Activated CD4-positive, CD25-positive, alpha-beta regulatory T cell treated with anti-CD3 and anti-CD28 coated beads, Interleukin-2, amount 50 U/mL, for 16 hours (primary cell): ENCODE measurements around the gene MBOAT1.
"Not testable (repeated sequence)": the region's sequence is repeated elsewhere in the genome, so short reads cannot be mapped to it uniquely, and the experiment has no call there.

ENCODE experiments used
- DNase-seq: peaks from one replicate; pipeline ENCODE4 v3.0.0-alpha.2; 2020; ENCODE audit warnings: low read depth, low spot score

MBOAT1 gene

DNA sequence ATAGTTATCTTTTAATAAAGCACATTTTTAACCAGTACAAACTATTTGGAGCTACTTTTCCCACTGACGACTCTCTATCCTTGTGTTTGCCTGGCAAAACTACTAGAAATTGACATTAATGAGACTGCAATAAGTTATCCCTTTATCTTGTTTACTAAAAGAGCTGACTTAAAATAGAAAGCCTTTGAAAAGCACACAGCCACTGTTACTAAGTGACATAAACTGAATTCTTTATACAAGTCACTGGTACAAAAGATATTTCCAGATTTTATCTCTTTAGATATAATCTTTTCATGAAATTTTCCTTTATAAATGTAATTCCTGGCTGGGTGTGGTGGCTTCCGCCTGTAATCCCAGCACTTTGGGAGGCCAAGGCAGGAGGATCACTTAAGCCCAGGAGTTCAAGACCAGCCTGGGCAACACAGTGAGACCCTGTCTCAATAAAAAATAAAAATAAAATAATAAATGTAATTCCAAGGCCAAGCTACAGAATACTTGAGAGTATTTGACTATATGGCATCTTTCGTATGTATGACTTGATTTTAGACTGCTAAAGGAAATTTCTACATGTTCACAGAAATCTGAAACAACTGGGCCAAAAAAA, 9.5 kb downstream of the MBOAT1 start:
- DNase-seq, result no peak

DNA sequence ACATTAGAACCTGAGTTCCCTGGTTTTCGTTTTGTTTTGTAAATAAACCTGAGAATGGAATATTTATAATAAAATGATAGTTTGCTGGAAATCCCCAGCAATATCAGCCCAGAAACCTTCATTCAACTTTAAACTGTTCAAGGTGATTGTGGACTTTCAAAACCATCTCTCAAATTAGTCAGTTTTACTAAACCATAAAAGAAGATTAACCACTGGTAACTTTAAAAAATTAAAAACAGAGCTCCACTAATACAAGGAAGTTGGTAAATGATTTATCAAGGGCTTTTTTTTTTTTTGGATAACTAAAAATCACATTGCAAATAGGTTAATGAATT, 10.0 kb downstream of the MBOAT1 start:
- DNase-seq, result no peak

DNA sequence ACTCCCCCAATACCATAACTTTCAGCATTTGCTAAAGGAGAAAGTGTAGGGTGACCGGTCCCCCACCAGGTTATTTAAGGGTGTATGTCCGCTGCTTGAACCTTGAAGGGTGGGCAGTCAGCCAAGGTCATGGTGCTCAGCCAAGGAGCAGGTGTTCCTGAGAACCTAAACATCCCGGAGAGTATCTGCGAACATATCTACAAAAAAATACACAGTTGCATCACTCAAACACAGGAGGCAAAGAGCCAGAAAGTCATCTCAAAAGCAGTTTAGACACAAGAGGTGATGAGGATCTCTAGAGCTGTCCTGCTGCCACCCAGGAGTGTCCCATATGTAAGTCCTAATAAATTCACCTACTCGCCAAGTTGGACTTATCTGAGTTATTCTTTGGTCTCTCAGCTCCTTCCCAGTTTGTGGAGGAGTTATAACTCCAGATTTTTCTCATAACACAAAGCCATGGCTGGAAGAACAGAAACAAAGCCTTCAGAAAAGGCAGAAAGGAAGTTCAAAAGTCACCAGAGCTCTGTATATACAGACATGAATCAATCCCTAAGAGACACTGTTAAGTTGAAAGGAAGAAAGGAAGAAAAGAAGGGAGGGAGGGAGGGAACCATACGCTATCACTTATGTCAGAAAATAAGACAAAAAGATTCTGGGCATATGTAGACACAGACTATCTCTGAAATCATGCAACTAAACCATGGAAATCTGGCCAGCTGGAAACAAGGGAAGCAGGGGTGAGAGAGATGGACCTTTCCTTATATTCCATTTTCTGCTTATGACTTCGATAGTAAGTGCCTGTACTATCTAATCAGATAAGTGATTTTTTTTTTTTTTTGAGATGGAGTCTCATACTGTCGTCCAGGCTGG, 11.3 kb downstream of the MBOAT1 start:
- DNase-seq, result no peak

DNA sequence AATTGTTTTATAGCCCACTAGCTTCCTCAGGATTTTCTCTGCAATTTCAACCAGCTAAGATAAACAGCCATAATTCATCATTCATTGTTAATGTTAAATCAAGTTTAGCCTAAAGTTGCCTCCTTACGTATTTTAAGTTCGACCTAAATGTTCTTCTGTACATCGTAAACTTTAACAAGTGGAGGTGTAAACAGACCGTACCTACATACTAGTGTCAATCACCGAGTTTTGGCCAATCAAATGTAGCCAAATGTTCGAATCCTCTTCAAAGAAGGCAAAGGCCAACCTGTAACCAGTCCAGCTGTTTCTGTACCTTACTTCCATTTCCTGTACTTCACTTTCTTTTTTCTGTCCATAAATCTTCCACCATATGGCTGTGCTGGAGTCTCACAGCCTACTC, 13.5 kb downstream of the MBOAT1 start:
- no peak for DNase-seq

DNA sequence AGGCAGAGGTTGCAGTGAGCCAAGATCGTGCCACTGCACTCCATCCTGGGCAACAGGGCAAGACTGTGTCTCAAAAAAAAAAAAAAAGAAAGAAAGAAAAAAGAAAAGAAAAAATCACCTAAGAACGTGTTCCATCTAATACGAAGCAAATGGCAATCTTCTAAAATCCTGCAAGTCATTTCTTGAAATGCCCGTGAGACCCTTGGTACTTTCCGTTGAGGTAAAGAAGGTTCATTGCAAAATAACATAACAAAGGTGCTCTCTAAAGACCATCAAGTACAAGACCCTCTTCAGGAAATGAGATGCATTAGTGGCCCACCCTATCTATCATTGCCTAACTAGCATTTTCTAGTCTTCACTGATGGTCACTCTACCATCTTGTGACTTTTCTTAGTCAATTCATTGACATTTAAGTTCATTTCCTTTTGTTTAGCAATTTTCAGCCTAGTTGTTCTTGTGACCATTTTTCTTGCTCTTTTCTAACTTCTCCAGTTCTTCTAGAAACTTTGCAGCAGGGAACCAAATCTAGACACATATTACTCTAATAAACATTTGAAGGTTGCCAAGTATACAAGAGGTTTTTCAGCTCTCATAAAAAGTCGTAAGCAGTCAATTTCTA, 14.0 kb downstream of the MBOAT1 start:
- no peak for DNase-seq

DNA sequence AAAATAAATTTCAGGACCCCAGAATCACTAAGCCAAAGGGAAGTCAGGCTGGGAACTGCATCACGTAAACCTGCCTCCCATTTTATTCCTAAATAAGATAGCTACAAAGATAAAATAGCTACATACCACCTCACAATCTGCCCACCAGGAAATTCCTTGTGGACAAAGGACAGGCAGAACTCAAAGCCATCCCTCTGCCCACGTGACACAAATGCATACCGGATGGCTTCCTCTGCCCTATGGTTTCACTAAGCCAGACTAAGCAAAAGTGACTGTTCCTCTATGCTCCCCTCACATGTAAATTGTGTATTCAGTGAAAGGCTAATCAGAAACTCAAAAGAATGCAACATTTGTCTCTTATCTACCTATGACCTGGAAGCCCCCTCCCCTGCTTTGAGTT, 15.0 kb downstream of the MBOAT1 start:
- DNase-seq, result no peak

DNA sequence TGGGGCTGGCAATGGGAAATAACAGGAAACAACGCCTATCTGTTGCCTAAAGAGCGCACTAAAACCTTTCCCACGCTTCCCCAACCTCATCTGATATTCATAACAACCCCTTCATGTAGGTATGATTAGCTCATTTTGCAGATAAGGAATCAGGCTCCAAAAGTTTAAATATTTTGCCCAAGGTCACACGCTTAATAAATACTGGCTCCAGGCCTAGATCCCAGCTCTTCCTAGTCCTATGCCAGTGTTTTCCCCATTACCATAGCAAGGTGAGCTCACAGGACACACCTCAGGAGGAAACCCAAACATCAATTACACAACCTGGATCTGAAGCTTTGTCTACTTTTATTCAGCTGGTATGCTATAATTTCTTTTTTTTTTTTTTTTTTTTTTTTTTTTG, 19.6 kb downstream of the MBOAT1 start:
- no peak for DNase-seq

DNA sequence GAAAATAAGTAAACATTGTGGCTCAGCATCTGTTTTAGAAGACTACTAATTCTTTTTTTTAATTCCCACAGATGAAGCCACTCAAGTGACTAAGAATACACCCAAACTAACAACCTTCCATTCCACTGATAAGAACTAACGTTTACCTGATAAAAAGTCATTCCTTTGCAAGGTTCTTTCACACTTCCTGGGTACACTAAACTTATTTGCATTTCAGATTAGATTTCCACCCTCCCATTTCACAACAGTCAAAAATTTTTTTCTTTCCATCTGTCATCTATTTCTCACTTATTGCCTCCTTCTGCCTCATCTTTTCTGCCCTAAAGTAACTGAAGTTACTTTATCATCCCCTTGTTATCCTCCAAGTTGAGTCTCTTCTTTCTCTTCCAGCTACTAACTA, 20.3 kb downstream of the MBOAT1 start:
- no peak for DNase-seq

DNA sequence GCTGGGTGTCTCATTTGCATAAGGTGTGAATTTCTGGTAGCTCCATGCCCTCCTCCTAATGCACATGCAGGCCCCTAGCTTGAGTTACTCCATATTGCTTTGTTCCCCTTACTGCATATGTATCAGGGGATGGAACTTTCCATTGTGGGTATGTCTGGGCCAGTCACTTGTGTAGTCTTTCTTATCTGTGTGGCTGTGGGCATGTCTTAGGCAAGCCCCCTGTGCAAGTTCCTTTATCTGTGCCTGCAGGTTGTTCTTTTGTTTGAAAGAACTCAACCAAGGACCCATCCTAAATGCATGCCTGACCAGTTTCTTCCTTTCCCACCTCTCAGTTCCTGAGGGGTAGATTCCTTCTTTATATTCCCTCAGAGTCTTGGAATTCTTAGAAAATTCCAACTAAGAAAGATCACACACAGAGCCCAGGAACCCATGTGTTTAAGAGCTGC, 23.6 kb downstream of the MBOAT1 start:
- no peak for DNase-seq

DNA sequence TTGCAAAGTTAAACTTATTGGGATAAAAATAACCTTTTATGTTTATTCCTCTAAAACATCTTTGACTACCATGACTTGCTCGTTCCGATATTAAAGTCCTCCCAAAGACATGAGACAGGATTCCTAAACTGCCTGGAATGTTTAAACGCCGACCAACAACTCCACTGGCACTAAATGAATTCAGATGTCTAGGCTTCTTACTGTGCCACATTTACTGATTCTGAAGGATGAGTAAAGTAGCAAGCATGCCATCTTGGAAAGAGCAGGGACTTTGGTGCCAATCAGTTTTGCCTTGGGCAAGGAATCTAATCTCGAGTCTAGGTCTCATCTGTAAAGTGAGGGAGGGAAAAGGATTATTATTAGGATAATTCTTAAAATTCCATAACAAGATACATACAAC, 25.3 kb downstream of the MBOAT1 start:
- no peak for DNase-seq

DNA sequence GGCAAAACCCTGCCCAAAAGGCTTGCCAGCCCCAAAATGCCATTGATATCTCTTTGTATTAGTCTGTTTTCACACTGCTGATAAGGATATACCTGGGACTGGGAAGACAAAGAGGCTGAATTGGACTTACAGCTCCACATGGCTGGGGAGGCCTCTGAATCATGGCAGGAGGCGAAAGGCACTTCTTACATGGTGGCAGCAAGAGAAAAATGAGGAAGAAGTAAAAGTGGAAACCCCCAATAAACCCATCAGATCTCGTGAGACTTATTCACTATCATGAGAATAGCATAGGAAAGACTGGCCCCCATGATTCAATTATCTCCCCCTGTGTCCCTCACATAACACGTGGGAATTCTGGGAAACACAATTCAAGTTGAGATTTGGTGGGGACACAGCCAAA, 28.6 kb downstream of the MBOAT1 start:
- DNase-seq, result no peak

DNA sequence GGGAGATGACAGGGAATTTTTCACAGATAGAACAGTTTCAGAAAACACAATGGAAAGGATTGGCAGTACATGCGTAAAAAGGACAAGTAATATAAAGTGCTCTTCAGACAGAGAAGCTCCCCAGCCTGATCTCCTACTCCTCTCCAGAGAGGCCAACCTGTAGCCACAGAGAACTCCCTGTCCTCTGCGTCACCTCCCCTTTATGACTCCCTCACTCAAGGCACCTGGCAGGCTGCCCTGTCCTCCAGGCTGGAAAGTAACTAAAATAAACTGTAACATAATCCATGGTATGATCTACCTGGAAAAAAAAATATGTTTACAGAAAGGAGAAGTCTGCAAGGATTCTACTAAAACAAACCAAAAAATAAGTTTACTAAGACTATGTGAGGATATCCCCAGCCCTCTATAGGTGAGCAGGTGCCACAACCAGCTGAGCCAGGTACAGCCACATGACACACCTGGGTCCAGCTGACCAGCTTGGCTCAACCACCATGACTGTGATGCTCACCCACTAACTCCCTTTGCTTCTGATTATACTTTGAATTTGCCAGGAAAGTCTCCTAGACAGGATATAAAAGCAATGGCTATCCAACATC, 29.2 kb downstream of the MBOAT1 start:
- DNase-seq, result no peak

DNA sequence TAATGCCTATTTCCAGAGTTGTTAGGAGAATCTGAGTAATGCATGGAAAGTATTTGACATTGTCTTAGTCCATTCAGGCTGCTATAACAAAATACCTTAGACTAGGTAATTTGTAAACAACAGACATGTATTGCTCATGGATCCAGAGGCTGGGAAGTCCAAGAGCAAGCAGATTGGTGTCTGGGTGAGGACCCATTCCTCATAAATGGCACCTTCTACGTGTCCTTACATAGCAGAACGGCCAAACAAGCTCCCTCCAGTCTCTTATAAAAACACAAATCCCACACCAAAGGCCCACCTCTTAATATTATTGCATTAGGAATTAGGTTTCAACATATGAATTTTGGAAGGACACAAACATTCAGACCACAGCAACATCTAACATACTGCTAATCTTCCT, 30.2 kb downstream of the MBOAT1 start:
- no peak for DNase-seq

DNA sequence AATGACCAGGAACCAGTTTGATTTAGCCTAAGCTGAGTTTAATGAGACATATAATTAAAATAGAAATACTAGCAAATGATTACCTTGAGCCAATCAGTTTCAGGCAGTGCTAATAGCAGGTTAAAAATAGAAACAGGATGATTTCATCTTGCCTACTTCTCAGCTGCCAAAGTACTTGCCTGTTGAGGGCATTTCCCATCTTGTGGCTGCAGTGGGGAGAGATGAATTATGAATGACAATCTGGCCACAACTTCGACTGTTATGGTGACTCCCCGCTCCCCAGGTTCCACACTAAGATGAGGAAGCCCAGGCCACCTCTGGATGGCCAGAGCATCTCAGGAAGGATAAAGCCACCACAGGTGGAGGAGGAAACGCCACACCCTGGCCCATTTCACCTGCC, 31.3 kb downstream of the MBOAT1 start:
- no peak for DNase-seq

DNA sequence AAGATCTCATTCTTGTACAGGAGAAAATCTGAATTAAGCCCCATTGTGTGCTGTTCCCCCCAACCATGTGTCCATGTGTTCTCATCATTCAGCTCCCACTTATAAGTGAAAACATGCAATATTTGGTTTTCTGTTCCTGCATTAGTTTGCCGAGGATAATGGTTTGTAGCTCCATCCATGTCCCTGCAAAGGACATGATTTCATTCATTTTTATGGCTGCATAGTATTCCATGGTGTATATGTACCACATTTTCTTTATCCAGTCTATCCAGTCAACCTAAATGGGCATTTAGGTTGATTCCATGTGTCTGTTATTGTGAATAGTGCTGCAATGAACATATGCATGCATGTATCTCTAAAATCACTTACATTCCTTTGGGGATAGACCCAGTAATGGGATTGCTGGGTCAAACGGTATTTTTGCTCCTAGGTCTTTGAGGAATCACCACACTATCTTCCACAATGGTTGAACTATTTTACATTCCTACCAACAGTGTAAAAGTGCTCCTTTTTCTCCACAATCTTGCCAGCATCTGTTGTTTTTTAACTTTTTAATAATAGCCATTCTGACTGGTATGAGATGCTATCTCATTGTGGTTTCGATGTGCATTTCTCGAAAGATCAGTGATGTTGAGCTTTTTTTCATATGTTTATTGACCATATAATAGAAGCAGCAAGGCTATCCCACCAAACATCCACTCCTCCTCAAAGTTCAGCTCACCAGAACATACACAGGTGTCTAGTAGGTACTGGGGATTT, 32.8 kb downstream of the MBOAT1 start:
- DNase-seq, result not testable (repeated sequence)

DNA sequence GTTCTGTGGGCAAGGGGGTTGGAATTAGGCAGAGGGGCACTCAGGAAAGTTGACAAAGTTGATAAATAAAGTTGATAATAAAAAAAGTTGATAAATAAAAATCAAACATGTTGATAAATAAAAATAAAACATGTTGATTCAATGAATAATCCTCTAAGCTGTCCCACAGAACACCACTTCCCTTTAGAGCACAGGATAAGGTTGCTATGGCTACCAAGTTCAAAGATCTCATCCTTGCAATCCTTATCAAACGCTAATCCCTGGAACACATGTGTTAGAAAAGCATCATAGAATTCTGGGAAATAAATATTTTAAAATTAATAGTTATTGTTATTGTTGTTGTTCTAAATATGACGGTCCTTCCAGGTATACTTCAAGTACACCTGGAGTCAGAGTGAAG, 33.9 kb downstream of the MBOAT1 start:
- no peak for DNase-seq

DNA sequence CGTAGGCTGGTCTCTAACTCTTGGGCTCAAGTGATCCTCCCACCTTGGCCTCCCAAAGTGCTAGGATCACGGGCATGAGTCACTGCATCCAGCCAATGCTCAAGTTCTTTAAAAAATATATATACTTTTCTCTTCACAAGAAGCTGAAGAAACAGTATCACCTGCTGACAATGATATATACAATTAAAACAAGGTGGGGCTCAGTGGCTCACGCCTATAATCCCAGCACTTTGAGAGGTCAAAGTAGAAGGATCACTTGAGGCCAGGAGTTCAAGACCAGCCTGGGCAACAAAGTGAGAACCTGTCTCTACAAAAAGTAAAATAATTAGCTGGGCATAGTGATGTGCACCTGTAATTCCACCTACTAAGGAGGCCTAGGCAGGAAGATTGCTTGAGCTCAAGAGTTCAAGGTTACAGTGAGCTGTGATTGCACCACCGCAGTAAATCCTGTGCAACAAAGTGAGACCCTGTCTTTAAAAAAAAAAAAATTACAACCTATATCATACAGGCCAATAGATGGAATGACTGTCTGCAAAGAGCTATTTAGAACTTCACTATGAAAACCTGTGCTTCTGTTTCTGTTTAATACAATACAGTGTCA, 36.4 kb downstream of the MBOAT1 start:
- no peak for DNase-seq

DNA sequence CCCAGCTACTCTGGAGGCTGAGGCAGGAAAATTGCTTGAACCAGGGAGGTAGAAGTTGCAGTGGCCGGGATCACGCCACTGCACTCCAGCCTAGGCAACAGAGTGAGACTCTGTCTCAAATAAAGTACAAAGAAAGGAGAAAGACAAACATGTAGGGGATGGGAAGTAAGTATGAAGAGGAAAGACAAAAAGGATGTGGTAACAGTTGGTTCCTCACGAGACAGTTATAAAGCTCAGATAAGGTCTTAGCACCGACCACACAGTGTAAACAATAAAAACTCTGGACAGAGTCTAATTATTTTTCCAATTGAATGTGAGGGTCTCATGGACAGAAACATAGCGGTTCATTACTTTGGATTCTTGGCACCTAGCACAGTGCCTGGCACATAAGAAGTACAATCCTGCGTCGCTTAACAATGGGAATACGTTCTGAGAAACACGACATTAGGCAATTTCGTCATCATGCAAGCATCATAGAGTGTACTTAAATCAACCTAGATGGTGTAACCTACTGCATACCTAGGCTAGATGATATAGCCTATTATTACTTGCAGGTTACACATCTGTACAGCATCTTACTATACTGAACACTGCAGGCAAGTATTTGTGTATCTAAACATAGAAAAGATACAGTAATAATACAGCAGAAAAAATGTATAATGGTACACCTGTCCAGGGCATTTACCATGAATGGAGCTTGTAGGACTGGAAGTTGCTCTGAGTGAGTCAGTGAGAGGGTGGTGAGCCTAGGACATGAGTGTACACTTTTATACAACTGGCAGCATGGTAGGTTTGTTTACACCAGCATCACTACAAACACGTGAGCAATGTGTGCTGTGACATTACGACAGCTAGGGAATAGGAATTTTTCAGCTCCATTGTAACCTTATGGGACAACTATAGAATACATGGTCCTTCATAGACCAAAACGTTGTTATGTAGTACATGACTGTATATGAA, 38.2 kb downstream of the MBOAT1 start:
- no peak for DNase-seq

DNA sequence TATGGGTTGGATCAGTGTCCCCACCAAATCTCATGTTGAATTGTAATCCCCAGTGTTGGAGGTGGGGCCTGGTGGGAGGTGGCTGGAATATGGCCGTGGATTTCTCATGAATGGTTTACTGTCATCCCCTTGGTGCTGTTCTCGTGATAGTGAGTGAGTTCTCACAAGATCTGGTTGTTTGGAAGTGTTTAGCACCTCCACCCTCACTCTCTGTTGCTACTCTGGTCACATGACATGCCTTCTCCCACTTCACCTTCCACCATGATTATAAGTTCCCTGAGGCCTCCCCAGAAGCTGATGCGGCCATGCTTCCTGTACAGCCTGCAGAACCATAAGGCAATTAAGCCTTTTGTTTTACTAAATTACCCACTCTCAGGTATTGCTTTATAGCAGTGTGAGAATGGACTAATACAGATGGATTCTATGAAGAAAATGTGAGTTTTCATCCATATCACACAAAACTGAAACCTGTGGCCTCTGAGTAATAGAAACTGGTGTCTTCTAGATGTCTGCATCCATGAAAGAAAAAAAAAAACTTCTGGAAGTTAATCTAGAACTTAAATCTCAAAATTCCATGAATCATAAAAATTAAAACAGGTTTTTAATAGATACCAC, 39.3 kb downstream of the MBOAT1 start:
- DNase-seq, result no peak
